ENCODE data around the gene ZBTB43. TPM values are rescaled to one million over a fixed set of nuclear protein-coding genes. Genes with fewer than 3 reads are reported as not detected.

Gene ZBTB43, protein sequence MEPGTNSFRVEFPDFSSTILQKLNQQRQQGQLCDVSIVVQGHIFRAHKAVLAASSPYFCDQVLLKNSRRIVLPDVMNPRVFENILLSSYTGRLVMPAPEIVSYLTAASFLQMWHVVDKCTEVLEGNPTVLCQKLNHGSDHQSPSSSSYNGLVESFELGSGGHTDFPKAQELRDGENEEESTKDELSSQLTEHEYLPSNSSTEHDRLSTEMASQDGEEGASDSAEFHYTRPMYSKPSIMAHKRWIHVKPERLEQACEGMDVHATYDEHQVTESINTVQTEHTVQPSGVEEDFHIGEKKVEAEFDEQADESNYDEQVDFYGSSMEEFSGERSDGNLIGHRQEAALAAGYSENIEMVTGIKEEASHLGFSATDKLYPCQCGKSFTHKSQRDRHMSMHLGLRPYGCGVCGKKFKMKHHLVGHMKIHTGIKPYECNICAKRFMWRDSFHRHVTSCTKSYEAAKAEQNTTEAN
- total RNA-seq, result 5.3 and 6.7 TPM in 2 replicates

DNA sequence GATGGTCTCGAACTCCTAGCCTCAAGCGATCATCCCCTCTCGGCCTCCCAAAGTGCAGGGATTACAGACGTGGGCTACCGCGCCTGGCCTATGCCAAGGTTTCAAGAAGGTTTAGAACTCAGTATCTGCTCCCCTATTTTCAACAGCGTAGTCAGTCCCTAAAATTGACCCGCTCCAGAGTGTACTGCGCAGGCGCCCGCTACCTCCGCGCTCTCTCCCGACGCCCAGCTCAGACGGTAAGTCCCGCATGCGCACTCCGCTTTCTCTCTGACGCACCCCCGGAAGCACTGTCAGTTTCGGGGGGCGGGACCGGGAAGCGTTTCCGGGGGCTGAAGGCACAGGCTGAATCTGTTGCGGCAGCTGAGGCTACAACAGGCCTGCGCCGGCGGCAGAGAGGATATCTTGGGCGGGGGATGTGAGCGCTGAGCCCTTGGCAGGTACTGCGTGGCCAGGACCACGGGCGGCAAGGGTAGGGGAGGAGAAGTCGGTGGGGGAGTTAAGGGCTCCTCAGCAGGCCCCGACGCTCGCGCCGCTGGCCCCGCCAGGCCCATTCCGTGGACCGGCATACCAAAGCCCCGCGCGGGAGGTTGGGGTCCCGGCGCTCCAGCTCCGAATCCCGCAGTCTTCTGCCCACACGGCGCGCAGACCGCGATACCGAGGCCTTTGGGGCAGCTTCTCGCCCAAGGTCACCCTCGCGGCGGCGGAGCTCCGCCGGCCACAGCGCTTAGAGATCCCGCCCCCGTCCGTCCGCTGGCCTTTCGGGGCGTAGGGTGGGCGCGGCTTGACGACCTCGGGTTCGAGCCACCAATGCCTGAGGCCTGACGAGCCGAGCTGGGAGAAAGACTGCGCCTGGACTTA, at the start of gene ZBTB43:
ZBTB43 (plus strand) TSS at position 345 of the 858 bp plus-strand sequence. CDS start 27,470 bp downstream, outside the sequence.

GRCh38 chr9:126860077-126860756, 55.4 kb downstream of the ZBTB43 start, which contains the start of gene ZBTB34:
TSS of gene ZBTB34 (plus strand) at chr9:126860639. CDS start at chr9:126879400, 18,761 bp downstream.

Other genes starting within 250 kb of the ZBTB43 start
- not detected in 2 replicates for gene LMX1B, start 191.1 kb upstream of the ZBTB43 start, total RNA-seq
- 5.0 and 8.9 TPM in 2 replicates for gene ZBTB34, start 55.6 kb downstream of the ZBTB43 start, total RNA-seq
- 0.70 and 3.7 TPM in 2 replicates for gene RALGPS1, start 109.7 kb downstream of the ZBTB43 start, total RNA-seq

All from pericardium fibroblast (primary cell).